ENCODE data around the gene MYO10.
A peak's percentile ranks its signal among the peaks of the same experiment; 100 is the strongest.

The MYO10 gene

DNA sequence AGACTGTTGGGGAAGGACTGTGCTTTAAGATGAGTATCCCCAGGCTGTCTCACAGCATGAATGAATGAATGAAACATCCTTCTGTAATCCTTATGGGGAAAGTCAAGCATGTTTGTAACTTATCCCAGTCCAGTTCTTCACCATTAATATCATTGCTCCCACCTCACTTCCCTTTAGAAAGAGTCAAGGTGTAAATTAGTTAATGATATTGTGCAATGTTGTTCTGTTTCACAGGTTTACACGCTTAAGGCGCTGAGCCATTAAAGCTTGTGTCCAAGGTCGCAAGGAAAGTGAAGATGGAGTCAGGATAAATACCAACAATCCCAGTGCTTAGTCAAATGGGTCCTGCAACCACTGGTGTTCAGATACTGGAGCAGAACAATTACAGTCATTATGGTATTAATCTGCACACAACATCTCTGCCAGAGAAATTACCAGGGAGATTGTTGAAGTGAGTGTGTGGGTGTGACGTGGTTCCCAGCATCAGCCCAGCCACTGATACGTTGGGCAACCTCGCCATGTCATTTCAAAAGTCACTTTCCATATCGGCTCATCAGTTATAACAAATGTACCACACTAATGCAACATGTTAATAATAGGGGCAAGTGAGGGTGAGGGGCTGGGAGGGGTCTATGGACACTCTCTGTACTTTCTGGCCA, 1.5 kb upstream of the MYO10 start:
- DNase-seq: no peak

- no peak for DNase-seq
These were observed 926 bp upstream of the MYO10 start for GRCh38 chr5:16936989-16937438.

GRCh38 chr5:16935231-16936149, 598 bp downstream of the MYO10 start:
- DNase-seq: peak; percentile 41

- peak; percentile 37 for DNase-seq
These were observed 1.4 kb downstream of the MYO10 start for GRCh38 chr5:16934677-16935153.

GRCh38 chr5:16934123-16934522, 2.0 kb downstream of the MYO10 start:
- DNase-seq: peak; percentile 79

DNA sequence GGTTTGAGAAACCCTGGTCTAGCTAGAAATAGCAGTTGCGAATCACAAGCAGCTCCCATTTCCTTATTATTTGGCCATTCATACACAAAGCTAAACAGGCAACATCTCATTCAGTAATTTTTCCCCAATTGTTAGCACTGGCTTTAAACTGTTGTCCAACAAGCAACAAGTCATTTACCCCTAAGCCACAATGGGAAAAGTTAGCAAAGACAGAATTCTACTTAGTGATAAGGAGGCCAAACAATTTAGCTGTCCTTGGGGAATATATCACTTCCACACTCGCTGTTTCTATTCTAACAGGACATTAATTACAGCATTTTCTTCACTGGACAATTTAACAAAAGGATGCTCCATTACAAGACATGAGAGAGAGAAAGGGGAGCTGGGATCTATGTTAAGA, 2.8 kb downstream of the MYO10 start:
- DNase-seq: no peak

GRCh38 chr5:16932401-16932800, 3.7 kb downstream of the MYO10 start:
- no peak for DNase-seq

- peak; percentile 39 for DNase-seq
These were observed 4.6 kb downstream of the MYO10 start for GRCh38 chr5:16931334-16932110.

DNA sequence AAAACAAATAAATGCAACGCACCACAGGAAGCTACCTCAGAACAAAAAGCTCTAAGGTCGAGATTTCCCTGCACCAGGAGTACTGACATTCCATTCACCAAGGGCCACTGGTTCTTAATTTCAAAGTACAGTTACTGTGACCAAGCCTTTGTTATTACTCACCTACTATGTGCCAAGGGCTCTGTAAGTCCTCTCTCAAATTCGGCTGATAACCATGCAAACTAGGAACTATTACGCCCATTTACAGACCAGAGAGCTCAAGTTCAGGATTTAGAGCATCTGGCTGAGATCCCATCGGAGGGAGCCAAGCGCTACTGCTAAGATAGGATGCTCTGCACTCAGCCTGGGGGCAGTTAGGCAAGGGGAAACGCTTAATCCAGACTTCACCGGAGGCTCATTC, 5.6 kb downstream of the MYO10 start:
- DNase-seq: no peak

- DNase-seq: no peak
These were observed 6.3 kb downstream of the MYO10 start for GRCh38 chr5:16929831-16930230.

DNA sequence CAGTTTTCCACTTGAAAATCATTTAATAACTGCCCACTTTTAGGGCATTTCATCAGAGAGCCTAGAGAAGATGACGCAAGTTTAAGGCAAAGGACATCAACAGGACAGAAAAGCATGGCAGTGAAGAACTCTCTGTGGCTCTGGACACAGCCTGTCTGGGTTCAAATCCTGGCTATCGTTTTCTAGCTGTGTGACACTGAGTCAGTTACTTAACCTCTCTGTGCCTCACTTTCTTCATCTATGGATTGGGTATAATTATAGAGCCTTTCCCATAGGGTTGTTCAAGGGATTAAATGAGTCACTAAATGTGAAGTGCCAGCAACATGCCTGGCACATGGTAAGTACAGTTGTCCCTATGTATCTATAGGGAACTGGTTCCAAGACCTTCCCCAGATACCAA, 6.7 kb downstream of the MYO10 start:
- no peak for DNase-seq

DNA sequence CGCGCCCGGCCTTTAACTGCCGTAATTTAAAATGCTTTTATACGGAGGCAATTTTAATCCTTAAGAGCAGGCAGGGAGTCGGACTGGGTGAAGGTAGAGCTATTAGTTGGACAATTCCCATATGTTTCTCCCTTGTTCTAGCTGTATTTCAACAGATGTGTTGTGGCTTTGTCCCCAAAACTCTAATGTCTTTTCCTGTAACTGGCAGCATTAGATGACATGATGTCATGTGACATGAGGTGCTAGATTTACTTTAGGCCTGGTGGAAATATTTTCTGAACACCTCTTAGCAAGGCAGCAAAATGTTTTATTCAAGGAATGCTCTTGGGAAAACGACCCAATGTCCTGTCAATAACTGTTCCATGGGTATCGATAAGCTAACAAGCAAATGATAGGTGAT, 8.5 kb downstream of the MYO10 start:
- no peak for DNase-seq

GRCh38 chr5:16926417-16926816, 9.7 kb downstream of the MYO10 start:
- DNase-seq: no peak

GRCh38 chr5:16924206-16924605, 11.9 kb downstream of the MYO10 start:
- no peak for DNase-seq

- no peak for DNase-seq
These were observed 13.7 kb downstream of the MYO10 start for GRCh38 chr5:16922430-16922829.

DNA sequence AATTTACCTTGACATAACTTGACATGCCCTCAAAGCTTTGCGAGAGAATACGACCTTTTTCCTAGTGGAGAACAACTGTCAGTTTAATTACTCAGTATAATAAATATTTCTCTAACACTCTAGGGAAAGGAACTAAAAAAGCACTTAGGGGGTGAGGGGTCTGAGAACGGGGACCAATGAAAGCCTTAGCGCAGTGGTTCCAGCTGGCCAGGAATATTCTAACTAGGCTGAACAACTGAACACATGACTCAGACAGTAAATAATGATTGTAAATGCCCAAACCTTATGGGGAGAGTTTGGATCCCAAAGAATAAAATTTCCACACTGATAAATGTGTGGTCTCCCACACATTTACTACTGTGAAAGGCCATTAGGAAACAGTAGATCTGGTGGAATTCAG, 14.9 kb downstream of the MYO10 start:
- DNase-seq: peak; percentile 50

DNA sequence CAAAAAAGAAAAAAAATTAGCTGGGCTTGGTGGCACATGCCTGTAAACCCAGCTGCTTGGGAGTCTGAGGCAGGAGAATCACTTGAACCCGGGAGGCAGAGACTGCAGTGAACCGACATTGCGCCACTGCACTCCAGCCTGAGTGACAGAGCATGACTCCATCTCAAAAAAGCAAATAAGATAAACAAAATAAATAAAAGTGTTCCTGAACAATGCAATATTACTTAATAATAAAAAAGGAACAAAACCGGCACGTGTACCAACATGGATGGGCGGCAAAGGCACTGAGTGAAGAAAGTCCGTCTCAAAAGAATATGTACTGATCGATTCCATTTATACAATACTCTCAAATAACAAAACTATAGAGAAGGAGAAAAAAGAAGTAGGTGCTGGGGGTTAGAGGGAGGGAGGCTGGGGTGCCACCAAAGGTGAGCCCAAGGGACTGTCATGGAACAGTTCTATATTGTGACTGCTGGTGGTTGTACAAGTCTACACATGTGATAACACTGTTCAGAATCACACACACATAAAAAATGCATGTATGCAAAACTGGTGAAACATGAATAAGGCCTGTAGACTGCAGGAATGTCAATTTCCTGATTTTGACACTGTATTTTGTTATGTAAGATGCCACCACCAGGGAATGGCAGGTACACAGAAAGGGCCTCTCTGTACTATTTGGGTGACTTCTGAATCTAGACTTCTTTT, 15.8 kb downstream of the MYO10 start:
- no peak for DNase-seq

- no peak for DNase-seq
These were observed 17.0 kb downstream of the MYO10 start for GRCh38 chr5:16918891-16919671.

DNA sequence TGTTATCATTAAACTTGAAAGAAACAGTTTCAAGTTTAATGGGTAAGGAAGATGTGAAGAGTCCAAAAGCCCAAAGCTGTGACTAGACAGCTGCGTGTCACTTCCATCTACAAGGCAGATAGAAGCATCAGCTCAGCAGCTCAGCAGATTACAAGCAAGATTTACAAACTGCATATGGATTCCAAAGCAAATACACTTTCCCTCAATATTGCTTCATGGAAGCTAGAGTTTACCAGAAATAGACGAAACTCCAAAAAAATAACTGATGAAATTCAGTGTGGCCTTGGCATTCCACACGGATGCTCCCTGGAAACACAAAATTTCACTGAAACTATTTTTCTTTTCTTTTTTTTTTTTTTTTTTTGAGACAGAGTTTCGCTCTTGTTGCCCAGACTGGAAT, 17.9 kb downstream of the MYO10 start:
- DNase-seq: peak; percentile 51

DNA sequence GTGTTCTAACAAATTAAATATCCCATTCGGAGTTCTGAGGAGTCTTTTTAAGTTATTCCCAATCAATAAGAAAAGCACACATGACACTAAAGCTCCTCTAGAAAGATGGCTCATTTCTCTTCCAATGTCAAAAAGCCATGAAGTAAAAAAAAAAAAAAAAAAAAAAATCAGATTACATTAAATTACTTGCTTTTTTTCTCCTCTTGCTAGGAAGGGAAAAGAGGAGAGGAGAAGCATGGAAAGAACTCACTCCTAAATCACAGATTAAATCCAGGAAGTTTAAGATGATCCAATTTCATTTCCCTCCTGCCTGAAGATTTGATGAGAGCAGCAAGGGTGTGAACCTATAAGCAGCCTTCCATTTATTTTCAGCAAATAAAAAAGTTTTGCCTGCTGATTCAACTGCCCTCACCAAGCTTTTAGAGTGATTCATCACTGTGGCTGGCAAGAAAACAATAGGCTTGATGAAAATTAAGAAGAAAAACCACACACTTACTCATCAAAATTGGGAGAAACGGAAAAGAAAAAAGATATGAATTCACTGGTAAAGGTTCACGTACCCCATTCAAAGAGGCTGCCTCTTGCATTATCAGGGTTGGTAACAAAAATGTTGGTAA, 19.7 kb downstream of the MYO10 start:
- DNase-seq: peak; percentile 97

GRCh38 chr5:16914584-16914983, 21.5 kb downstream of the MYO10 start:
- DNase-seq: no peak

DNA sequence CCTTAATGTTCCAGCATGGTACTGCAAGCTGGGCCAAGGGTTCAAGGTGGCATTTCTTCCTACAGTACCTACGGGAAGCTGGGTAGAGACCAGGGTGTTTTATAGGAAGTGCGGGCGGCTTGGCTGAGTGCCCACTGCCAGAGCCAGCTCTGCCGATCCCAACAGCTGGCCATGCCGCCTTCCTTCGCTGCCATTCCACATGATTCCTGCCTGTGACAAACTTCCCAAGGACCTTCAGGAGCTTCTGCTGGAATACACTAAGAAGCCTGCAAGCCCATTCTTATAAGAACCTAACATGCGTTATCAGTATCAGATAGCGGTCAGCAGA, 22.0 kb downstream of the MYO10 start:
- DNase-seq: no peak
